CD4-positive, alpha-beta T cell (primary cell): ENCODE data around the gene WDR31. TPM values are rescaled to one million over a fixed set of nuclear protein-coding genes. Genes with fewer than 3 reads are reported as not detected.
"Not testable (repeated sequence)": the region's sequence is repeated elsewhere in the genome, so short reads cannot be mapped to it uniquely, and the experiment has no call there.

Experiments used
- ATAC-seq: fragments of 200-7000 bp; cut with Tn5 transposase; one replicate; pipeline ENCODE4 v1.10.0; 2022; ENCODE audit warnings: mild to moderate bottlenecking; ENCODE audit not compliant: poor library complexity
- CTCF ChIA-PET: fragments of 350-600 bp; sonication (Branson Sonifier 250); formaldehyde crosslinking; loops from one replicate; lab custom pipeline; 2021; ENCODE audit warnings: antibody characterized with exemption, inconsistent platforms; lab: Charles Lee
- POLR2A ChIA-PET: fragments of 350-600 bp; sonication (Branson Sonifier 250); formaldehyde crosslinking; loops from one replicate; lab custom pipeline; 2021; ENCODE audit warnings: antibody characterized with exemption, inconsistent platforms; lab: Charles Lee
- DNase-seq, 14 experiments: peaks; one replicate each; pipeline ENCODE4 v3.0.0-alpha.2; 2013 to 2020; ENCODE audit warnings: mixed read lengths in 2 of 14
- H3K27ac ChIP-seq, 2 donors: one replicate each; pipeline versions ENCODE4 v1.5.1 to v1.7.0; 2013; ENCODE audit warnings: low read length in 2 of 2, low read depth in 1 of 2, mild to moderate bottlenecking in 1 of 2
- H3K27me3 ChIP-seq, 2 experiments: 1 replicate in 1 of 2; 2 replicates in 1 of 2; pipeline versions ENCODE4 v1.6.1 to v1.7.0; 2013; ENCODE audit warnings: low read length in 2 of 2, control low read depth in 1 of 2, mild to moderate bottlenecking in 1 of 2, moderate library complexity in 1 of 2; ENCODE audit not compliant: insufficient read depth in 2 of 2, control insufficient read depth in 1 of 2
- H3K36me3 ChIP-seq: one replicate; pipeline ENCODE4 v1.6.1; 2013; ENCODE audit warnings: low read length, control low read depth; ENCODE audit not compliant: insufficient read depth
- H3K4me1 ChIP-seq: one replicate; pipeline ENCODE4 v1.6.1; 2013; ENCODE audit warnings: low read length, control low read depth; ENCODE audit not compliant: insufficient read depth
- H3K4me3 ChIP-seq: one replicate; pipeline ENCODE4 v1.5.1; 2013; ENCODE audit warnings: mild to moderate bottlenecking, low read length, moderate library complexity
- H3K9me3 ChIP-seq, 2 experiments: 1 replicate in 1 of 2; 2 replicates in 1 of 2; pipeline versions ENCODE4 v1.6.1 to v1.7.0; 2013; ENCODE audit warnings: low read length in 2 of 2, mild to moderate bottlenecking in 2 of 2, control low read depth in 1 of 2, moderate library complexity in 1 of 2; ENCODE audit not compliant: control insufficient read depth in 1 of 2, insufficient read depth in 1 of 2
- H3K27ac Mint-ChIP-seq: one replicate; pipeline ENCODE4 v1.8.0; 2020; ENCODE audit warnings: mixed read lengths
- H3K27me3 Mint-ChIP-seq: one replicate; pipeline ENCODE4 v1.8.0; 2021; ENCODE audit warnings: mixed read lengths
- H3K36me3 Mint-ChIP-seq: one replicate; pipeline ENCODE4 v1.8.0; 2021; ENCODE audit warnings: low read depth, mixed read lengths
- H3K4me1 Mint-ChIP-seq: one replicate; pipeline ENCODE4 v1.8.0; 2021; ENCODE audit warnings: low read depth, mixed read lengths
- H3K4me3 Mint-ChIP-seq: one replicate; pipeline ENCODE4 v1.8.0; 2020; ENCODE audit warnings: mild to moderate bottlenecking, mixed read lengths
- H3K9me3 Mint-ChIP-seq: one replicate; pipeline ENCODE4 v1.8.0; 2020; ENCODE audit warnings: mixed read lengths
- CTCF ChIP-seq: fragments of 200-600 bp; IDR thresholded peaks from one replicate; pipeline ENCODE4 v1.8.0; 2022; ENCODE audit warnings: antibody characterized with exemption, mild to moderate bottlenecking
- intact Hi-C, 2 experiments: fragments of 100-400 bp; cut with DNase I in 1 of 2; cut with micrococcal nuclease in 1 of 2; formaldehyde crosslinking; loops; one replicate each; pipeline versions ENCODE4 v1.15.1 to v1.9.0; 2023 to 2025; cut with DNase I, micrococcal nuclease
- total RNA-seq, 174 experiments: library from RNA in 2 of 174; stranded (reverse) in 2 of 174; gene quantifications; one replicate each; pipeline ENCODE4 v1.2.3 and lab custom pipeline; 2021 to 2026

The WDR31 gene
- total RNA-seq, 2 experiments from 2014 or later = 0.14 to 0.22 TPM

DNA sequence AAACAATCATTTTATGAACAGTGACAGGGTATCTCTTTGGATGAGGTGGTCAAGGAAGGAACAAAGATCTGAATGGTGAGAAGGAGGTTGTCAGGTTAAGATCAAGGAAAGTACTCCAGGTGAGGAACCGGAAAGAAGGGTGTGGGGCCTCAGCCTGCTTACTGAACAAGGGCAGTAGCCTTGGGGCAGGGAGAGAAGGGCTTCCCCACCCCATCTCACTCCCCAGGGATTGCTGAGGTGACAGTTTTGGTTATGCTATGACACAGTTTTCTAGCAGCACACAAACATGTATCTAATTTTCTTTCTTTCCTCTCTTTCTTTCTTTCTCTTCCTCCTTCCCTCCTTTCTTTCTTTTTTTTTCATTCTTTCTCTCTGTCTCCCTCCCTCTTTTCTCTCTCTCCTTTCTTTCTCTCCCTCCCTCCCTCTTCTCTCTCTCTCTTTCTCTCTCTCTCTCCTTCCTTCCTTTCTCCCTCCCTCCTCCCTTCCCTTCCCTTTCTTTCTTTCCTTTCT is 40.8 kb upstream of the WDR31 start:
- intact Hi-C loops = loop anchor here in 1 of 2 experiments (1.0 kb wide), 1 partner anchor 18 kb away; no protein-coding TSS in a partner anchor
- no peak for ATAC-seq
- no peaks in the 10 kb centered on the region for H3K36me3 Mint-ChIP-seq
- no peak overlapping the region for H3K4me3 ChIP-seq
- H3K9me3 ChIP-seq = no peaks in the 10 kb centered on the region
- ChIA-PET POLR2A (no interaction called here), CTCF (no interaction called here)
- H3K9me3 Mint-ChIP-seq = no peaks in the 10 kb centered on the region
- peaks cover 5% of the 10 kb centered on the region for H3K4me1 Mint-ChIP-seq
- DNase-seq = no peak
- no peak overlapping the region for H3K27ac ChIP-seq
- H3K4me3 Mint-ChIP-seq = no peak overlapping the region
- no peaks in the 10 kb centered on the region for H3K36me3 ChIP-seq
- H3K27me3 Mint-ChIP-seq = no peaks in the 10 kb centered on the region
- no peak overlapping the region for H3K27ac Mint-ChIP-seq
- TF ChIP-seq CTCF = no peak
- peaks cover 11% of the 10 kb centered on the region for H3K4me1 ChIP-seq
- H3K27me3 ChIP-seq = no peaks in the 10 kb centered on the region

DNA sequence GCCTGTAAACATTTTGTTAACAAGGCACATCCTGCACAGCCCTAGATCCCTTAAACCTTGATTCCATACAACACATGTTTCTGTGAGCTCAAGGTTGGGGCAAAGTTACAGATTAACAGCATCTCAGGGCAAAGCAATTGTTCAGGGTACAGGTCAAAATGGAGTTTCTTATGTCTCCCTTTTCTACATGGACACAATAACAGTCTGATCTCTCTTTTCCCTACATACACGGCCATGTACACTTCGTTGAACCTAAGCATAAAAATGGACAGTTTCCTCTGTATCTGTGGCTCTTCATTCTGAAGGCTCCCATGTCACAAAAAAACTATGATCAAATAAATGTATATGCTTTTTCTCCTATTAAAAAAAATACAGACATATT is 39.7 kb upstream of the WDR31 start:
- ATAC-seq, DNase-seq, H3K27me3 ChIP-seq, H3K36me3 Mint-ChIP-seq, H3K9me3 ChIP-seq, H3K4me3 Mint-ChIP-seq, CTCF ChIA-PET, H3K36me3 ChIP-seq, H3K27ac ChIP-seq, POLR2A ChIA-PET, H3K27me3 Mint-ChIP-seq, H3K9me3 Mint-ChIP-seq, H3K27ac Mint-ChIP-seq, H3K4me3 ChIP-seq: not testable (repeated sequence)
- intact Hi-C loops = loop anchor here in 1 of 2 experiments (1.0 kb wide), 1 partner anchor 19 kb away; no protein-coding TSS in a partner anchor
- H3K4me1 Mint-ChIP-seq = peaks cover 15% of the 10 kb centered on the region
- peaks cover 22% of the 10 kb centered on the region for H3K4me1 ChIP-seq

DNA sequence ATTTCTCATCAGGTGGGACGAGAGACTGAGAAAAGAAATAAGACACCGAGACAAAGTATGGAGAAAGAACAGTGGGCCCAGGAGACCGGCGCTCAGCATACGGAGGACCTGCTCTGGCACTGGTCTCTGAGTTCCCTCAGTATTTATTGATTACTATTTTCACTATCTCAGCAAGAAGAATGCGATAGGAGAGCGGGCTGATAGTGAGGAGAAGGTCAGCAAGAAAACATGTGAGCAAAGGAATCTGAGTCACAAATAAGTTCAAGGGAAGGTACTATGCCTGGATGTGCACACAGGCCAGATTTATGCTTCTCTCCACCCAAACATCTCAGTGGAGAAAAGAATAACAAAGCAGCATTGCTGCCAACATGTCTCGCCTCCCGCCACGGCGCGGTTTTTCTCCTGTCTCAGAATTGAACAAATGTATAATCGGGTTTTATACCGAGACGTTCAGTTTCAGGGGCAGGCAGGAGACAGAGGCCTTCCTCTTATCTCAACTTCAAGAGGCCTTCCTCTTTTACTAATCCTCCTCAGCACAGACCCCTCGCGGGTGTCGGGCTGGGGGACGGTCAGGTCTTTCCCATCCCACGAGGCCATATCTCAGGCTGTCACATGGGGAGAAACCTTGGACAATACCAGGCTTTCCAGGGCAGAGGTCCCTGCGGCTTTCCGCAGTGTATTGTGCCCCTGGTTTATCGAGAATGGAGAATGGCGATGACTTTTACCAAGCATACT is 39.2 kb upstream of the WDR31 start:
- peaks cover 11% of the 10 kb centered on the region for H3K36me3 Mint-ChIP-seq
- Histone ChIP-seq H3K4me1 (peaks cover 23% of the 10 kb centered on the region), H3K36me3 (peaks cover 12% of the 10 kb centered on the region)
- H3K27me3 Mint-ChIP-seq, H3K27me3 ChIP-seq, intact Hi-C loops, ATAC-seq, H3K9me3 Mint-ChIP-seq, H3K4me3 ChIP-seq, DNase-seq, POLR2A ChIA-PET, H3K27ac ChIP-seq, H3K9me3 ChIP-seq: not testable (repeated sequence)
- peak overlapping the region; percentile 49 for H3K27ac Mint-ChIP-seq
- H3K4me3 Mint-ChIP-seq = peak overlapping the region; percentile 60
- CTCF ChIA-PET = interaction anchor here (2.4 kb wide), 1 partner anchor 22 kb away, joined by 8 read pairs; the partner anchor contains the start of gene ALAD
- peaks cover 21% of the 10 kb centered on the region for H3K4me1 Mint-ChIP-seq
